Osteocyte (in vitro differentiated cells): Measurements from ENCODE around the gene FOXN3. TPM values are rescaled to one million over a fixed set of nuclear protein-coding genes. Genes with fewer than 3 reads are reported as not detected.

ENCODE experiments used
- DNase-seq: peaks from one replicate; pipeline ENCODE4 v3.0.0; 2021; ENCODE audit warnings: mixed read lengths; ENCODE audit not compliant: unreplicated experiment; ENCODE audit errors: extremely low spot score
- H3K27ac Mint-ChIP-seq: one replicate; pipeline ENCODE4 v1.8.0; 2021; ENCODE audit warnings: mild to moderate bottlenecking, mixed read lengths; ENCODE audit not compliant: unreplicated experiment
- H3K27me3 Mint-ChIP-seq: one replicate; pipeline ENCODE4 v1.8.0; 2021; ENCODE audit warnings: mixed read lengths; ENCODE audit not compliant: unreplicated experiment
- H3K36me3 Mint-ChIP-seq: one replicate; pipeline ENCODE4 v1.8.0; 2021; ENCODE audit warnings: mixed read lengths; ENCODE audit not compliant: unreplicated experiment
- H3K4me1 Mint-ChIP-seq: one replicate; pipeline ENCODE4 v1.8.0; 2021; ENCODE audit warnings: mixed read lengths; ENCODE audit not compliant: unreplicated experiment
- H3K4me3 Mint-ChIP-seq: one replicate; pipeline ENCODE4 v1.8.0; 2021; ENCODE audit warnings: mild to moderate bottlenecking, moderate library complexity, mixed read lengths; ENCODE audit not compliant: unreplicated experiment
- H3K9me3 Mint-ChIP-seq: one replicate; pipeline ENCODE4 v1.8.0; 2021; ENCODE audit warnings: mixed read lengths; ENCODE audit not compliant: unreplicated experiment
- CTCF ChIP-seq: fragments of 200-600 bp; sonication (generic); IDR thresholded peaks from 2 replicates; pipeline ENCODE4 v1.5.0; 2021; ENCODE audit warnings: antibody characterized with exemption, mild to moderate bottlenecking, moderate library complexity
- total RNA-seq: library from RNA; stranded (reverse); gene quantifications from 2 replicates; pipeline ENCODE4 v1.2.1, GENCODE V29; 2021

FOXN3 gene
- total RNA-seq, 1 donor from 2014 or later: 120 TPM

- peaks cover 34% of the 10 kb centered on the region for H3K36me3 Mint-ChIP-seq
- no peaks in the 10 kb centered on the region for H3K27me3 Mint-ChIP-seq
- DNase-seq: no peak
- H3K27ac Mint-ChIP-seq: peak overlapping the region; percentile 77
- no peak for TF ChIP-seq CTCF
- no peak overlapping the region for H3K4me3 Mint-ChIP-seq
- peaks cover 32% of the 10 kb centered on the region for H3K4me1 Mint-ChIP-seq
- H3K9me3 Mint-ChIP-seq: no peaks in the 10 kb centered on the region
Measured at GRCh38 chr14:89399594-89400068, 17.4 kb downstream of the FOXN3 start.

- H3K9me3 Mint-ChIP-seq: no peaks in the 10 kb centered on the region
- peaks cover 32% of the 10 kb centered on the region for H3K4me1 Mint-ChIP-seq
- H3K36me3 Mint-ChIP-seq: peaks cover 31% of the 10 kb centered on the region
- TF ChIP-seq CTCF: no peak
- H3K27me3 Mint-ChIP-seq: no peaks in the 10 kb centered on the region
- no peak overlapping the region for H3K4me3 Mint-ChIP-seq
- H3K27ac Mint-ChIP-seq: peak overlapping the region; percentile 77
- no peak for DNase-seq
Measured at GRCh38 chr14:89399157-89399556, 17.9 kb downstream of the FOXN3 start.

GRCh38 chr14:89397569-89398230 lies 19.3 kb downstream of the FOXN3 start:
- peaks cover 29% of the 10 kb centered on the region for H3K4me1 Mint-ChIP-seq
- no peak for TF ChIP-seq CTCF
- no peaks in the 10 kb centered on the region for H3K9me3 Mint-ChIP-seq
- no peak for DNase-seq
- H3K27me3 Mint-ChIP-seq: no peaks in the 10 kb centered on the region
- no peak overlapping the region for H3K4me3 Mint-ChIP-seq
- peaks cover 25% of the 10 kb centered on the region for H3K36me3 Mint-ChIP-seq
- H3K27ac Mint-ChIP-seq: peak overlapping the region; percentile 77

GRCh38 chr14:89394972-89395371 lies 22.1 kb downstream of the FOXN3 start:
- DNase-seq: no peak
- Mint-ChIP-seq H3K4me3 (no peak overlapping the region), H3K36me3 (peaks cover 13% of the 10 kb centered on the region), H3K27me3 (no peaks in the 10 kb centered on the region), H3K9me3 (no peaks in the 10 kb centered on the region), H3K27ac (no peak overlapping the region), H3K4me1 (peaks cover 10% of the 10 kb centered on the region)
- no peak for TF ChIP-seq CTCF

GRCh38 chr14:89393222-89393745 lies 23.7 kb downstream of the FOXN3 start:
- Mint-ChIP-seq H3K4me1 (peaks cover 16% of the 10 kb centered on the region), H3K27me3 (no peaks in the 10 kb centered on the region), H3K36me3 (peaks cover 13% of the 10 kb centered on the region), H3K9me3 (no peaks in the 10 kb centered on the region), H3K27ac (peak overlapping the region; percentile 15), H3K4me3 (no peak overlapping the region)
- no peak for DNase-seq
- no peak for TF ChIP-seq CTCF
